Uterus (tissue), 4 donors: ENCODE measurements around the gene STOM. TPM values are rescaled to one million over a fixed set of nuclear protein-coding genes. Genes with fewer than 3 reads are reported as not detected.
A peak's percentile ranks its signal among the peaks of the same experiment; 100 is the strongest.

Source experiments
- DNase-seq, 2 donors: peaks; one replicate each; pipeline ENCODE4 v3.0.0-alpha.2; 2019 to 2020
- H3K27ac ChIP-seq, 2 donors: fragments of 200-600 bp; sonication (generic); 1 replicate in 1 of 2; 2 replicates in 1 of 2; pipeline ENCODE4 v1.5.1; 2016 to 2018
- H3K27me3 ChIP-seq, 2 donors: fragments of 200-600 bp; sonication (generic); one replicate each; pipeline ENCODE4 v1.5.1; 2018 to 2019; ENCODE audit warnings: control low read depth in 1 of 2
- H3K36me3 ChIP-seq, 2 donors: fragments of 200-600 bp; sonication (generic); one replicate each; pipeline ENCODE4 v1.5.1; 2019; ENCODE audit warnings: control low read depth in 1 of 2
- H3K4me1 ChIP-seq, 2 donors: fragments of 200-600 bp; sonication (generic); one replicate each; pipeline ENCODE4 v1.5.1; 2018 to 2019; ENCODE audit warnings: control low read depth in 1 of 2
- H3K4me3 ChIP-seq, 2 donors: fragments of 200-600 bp; sonication (generic); 1 replicate in 1 of 2; 2 replicates in 1 of 2; pipeline ENCODE4 v1.5.1; 2018 to 2019; ENCODE audit warnings: mild to moderate bottlenecking in 1 of 2
- H3K9me3 ChIP-seq, 2 donors: fragments of 200-600 bp; sonication (generic); one replicate each; pipeline ENCODE4 v1.5.1; 2019; ENCODE audit warnings: control low read depth in 1 of 2
- POLR2A ChIP-seq, 2 donors: fragments of 450-650 bp; IDR thresholded peaks; one replicate each; pipeline ENCODE4 v1.6.1; 2016; ENCODE audit warnings: antibody characterized with exemption in 2 of 2, mild to moderate bottlenecking in 1 of 2, moderate library complexity in 1 of 2
- intact Hi-C: fragments of 100-400 bp; cut with DNase I; formaldehyde crosslinking; loops from one replicate; pipeline ENCODE4 v1.15.1; 2023; ENCODE audit warnings: low total_unique reads
- total RNA-seq, 4 donors: library from RNA; depleted of rRNA in 3 of 4; stranded (reverse); fragments of >200 nt in 3 of 4; gene quantifications; one replicate each; pipeline versions ENCODE4 v1.1.0 to v1.2.4, GENCODE V29; 2014 to 2023
- TF ChIP-seq, protein P1 (sequence below), 4 experiments: fragments of 200-600 bp in 2 of 4; fragments of 450-650 bp in 2 of 4; sonication (generic) in 2 of 4; IDR thresholded peaks; one replicate each; pipeline ENCODE4 v1.5.1; 2016 to 2019; ENCODE audit warnings: antibody characterized with exemption in 4 of 4, mild to moderate bottlenecking in 2 of 4, moderate library complexity in 1 of 4
- donor health status: DM: yes; HTN: yes; CAD: no.

Gene STOM
- total RNA-seq, 4 donors from 2014 or later, result 143 to 299 (median 158) TPM

DNA sequence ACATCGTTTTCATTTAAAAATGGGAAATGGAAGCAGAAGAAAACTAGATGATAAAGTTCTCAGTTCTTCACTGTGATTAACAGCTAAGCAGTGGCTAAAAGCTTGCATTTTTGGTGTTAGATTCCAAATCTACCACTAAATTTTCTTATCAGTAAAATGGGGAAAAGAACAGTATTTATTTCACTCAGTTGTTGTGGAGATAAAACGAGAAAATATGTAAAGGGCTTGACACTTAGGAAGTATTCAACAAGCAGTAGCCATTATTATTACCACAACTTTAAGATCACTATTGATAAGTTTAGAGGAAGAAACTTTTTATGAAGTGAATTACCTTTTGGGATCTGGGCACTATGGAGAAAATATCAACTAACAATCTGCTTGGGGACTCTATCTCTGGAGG, 4.5 kb downstream of the STOM start:
- Histone ChIP-seq H3K36me3 (no peaks in the 10 kb centered on the region), H3K4me3 (no peak overlapping the region), H3K27me3 (no peaks in the 10 kb centered on the region), H3K9me3 (no peaks in the 10 kb centered on the region), H3K27ac (peak overlapping the region; percentile 75 to 97), H3K4me1 (peaks cover 14 to 28% of the 10 kb centered on the region in 2 donors)
- DNase-seq, result no peak
- TF ChIP-seq POLR2A (IDR thresholded peaks at IDR 0.05), result no peak
- TF ChIP-seq, protein P1, sequence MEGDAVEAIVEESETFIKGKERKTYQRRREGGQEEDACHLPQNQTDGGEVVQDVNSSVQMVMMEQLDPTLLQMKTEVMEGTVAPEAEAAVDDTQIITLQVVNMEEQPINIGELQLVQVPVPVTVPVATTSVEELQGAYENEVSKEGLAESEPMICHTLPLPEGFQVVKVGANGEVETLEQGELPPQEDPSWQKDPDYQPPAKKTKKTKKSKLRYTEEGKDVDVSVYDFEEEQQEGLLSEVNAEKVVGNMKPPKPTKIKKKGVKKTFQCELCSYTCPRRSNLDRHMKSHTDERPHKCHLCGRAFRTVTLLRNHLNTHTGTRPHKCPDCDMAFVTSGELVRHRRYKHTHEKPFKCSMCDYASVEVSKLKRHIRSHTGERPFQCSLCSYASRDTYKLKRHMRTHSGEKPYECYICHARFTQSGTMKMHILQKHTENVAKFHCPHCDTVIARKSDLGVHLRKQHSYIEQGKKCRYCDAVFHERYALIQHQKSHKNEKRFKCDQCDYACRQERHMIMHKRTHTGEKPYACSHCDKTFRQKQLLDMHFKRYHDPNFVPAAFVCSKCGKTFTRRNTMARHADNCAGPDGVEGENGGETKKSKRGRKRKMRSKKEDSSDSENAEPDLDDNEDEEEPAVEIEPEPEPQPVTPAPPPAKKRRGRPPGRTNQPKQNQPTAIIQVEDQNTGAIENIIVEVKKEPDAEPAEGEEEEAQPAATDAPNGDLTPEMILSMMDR (IDR thresholded peaks at IDR 0.05), result no peak
- intact Hi-C loops, result no loop called here

GRCh38 chr9:121364886-121365285, 5.2 kb downstream of the STOM start:
- Histone ChIP-seq H3K27ac (peak overlapping the region; percentile 75 to 97), H3K9me3 (no peaks in the 10 kb centered on the region), H3K4me3 (no peak overlapping the region), H3K27me3 (no peaks in the 10 kb centered on the region), H3K36me3 (no peaks in the 10 kb centered on the region), H3K4me1 (peaks cover 14 to 28% of the 10 kb centered on the region in 2 donors)
- no peak for DNase-seq
- TF ChIP-seq, protein P1 (IDR thresholded peaks at IDR 0.05), result no peak
- no peak for TF ChIP-seq POLR2A (IDR thresholded peaks at IDR 0.05)
- intact Hi-C loops, result no loop called here

- no peaks in the 10 kb centered on the region for H3K36me3 ChIP-seq
- no peak for DNase-seq
- peaks cover 18 to 28% of the 10 kb centered on the region in 2 donors for H3K4me1 ChIP-seq
- TF ChIP-seq POLR2A (IDR thresholded peaks at IDR 0.05), result no peak
- TF ChIP-seq, protein P1 (IDR thresholded peaks at IDR 0.05), result no peak
- no peaks in the 10 kb centered on the region for H3K9me3 ChIP-seq
- H3K4me3 ChIP-seq, result no peak overlapping the region
- H3K27ac ChIP-seq, result peak overlapping the region; percentile 75 to 97
- intact Hi-C loops, result no loop called here
- H3K27me3 ChIP-seq, result no peaks in the 10 kb centered on the region
Observed at GRCh38 chr9:121364077-121364476, 6.0 kb downstream of the STOM start.

DNA sequence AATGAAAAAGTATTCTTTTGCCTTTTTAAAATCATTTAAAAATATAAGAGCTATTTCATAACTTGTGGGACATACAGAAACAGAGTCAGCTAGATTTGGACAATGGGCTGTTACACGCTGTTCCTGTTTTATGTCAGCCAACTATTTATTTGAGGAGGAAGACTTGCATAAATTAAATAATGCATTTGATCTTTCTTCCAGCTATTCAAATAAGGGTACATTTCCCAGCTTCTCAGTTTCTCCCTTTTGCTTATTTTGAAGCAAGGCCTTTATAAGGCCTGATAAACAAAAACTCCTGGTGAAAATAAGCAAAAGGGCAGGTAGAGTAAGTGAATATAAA, 6.5 kb downstream of the STOM start:
- DNase-seq, result no peak
- H3K27me3 ChIP-seq, result no peaks in the 10 kb centered on the region
- H3K9me3 ChIP-seq, result no peaks in the 10 kb centered on the region
- no peak for TF ChIP-seq POLR2A (IDR thresholded peaks at IDR 0.05)
- TF ChIP-seq, protein P1 (IDR thresholded peaks at IDR 0.05), result no peak
- no peaks in the 10 kb centered on the region for H3K36me3 ChIP-seq
- peak overlapping the region; percentile 75 to 97 for H3K27ac ChIP-seq
- H3K4me1 ChIP-seq, result peaks cover 18 to 28% of the 10 kb centered on the region in 2 donors
- intact Hi-C loops, result no loop called here
- no peak overlapping the region for H3K4me3 ChIP-seq

- intact Hi-C loops, result no loop called here
- TF ChIP-seq, protein P1 (IDR thresholded peaks at IDR 0.05), result no peak
- peak in 1 of 2 donors; percentile 19 for TF ChIP-seq POLR2A (IDR thresholded peaks at IDR 0.05)
- Histone ChIP-seq H3K9me3 (no peaks in the 10 kb centered on the region), H3K36me3 (no peaks in the 10 kb centered on the region), H3K4me1 (peaks cover 18 to 28% of the 10 kb centered on the region in 2 donors), H3K27me3 (no peaks in the 10 kb centered on the region), H3K27ac (peak overlapping the region; percentile 75 to 97), H3K4me3 (no peak overlapping the region)
- no peak for DNase-seq
Observed at GRCh38 chr9:121362813-121363621, 7.0 kb downstream of the STOM start.
